GM19351 (cell line): ENCODE results near the gene RCAN1.
A peak's percentile ranks its signal among the peaks of the same experiment; 100 is the strongest.

Source experiments
- ATAC-seq: cut with Tn5 transposase; IDR thresholded peaks from one replicate; pipeline ENCODE4 v1.9.1; 2021; ENCODE audit warnings: mild to moderate bottlenecking, moderate library complexity; ENCODE audit not compliant: unreplicated experiment

The RCAN1 gene

GRCh38 chr21:34545079-34545884 is 69.6 kb downstream of the RCAN1 start:
- peak; percentile 88 for ATAC-seq

DNA sequence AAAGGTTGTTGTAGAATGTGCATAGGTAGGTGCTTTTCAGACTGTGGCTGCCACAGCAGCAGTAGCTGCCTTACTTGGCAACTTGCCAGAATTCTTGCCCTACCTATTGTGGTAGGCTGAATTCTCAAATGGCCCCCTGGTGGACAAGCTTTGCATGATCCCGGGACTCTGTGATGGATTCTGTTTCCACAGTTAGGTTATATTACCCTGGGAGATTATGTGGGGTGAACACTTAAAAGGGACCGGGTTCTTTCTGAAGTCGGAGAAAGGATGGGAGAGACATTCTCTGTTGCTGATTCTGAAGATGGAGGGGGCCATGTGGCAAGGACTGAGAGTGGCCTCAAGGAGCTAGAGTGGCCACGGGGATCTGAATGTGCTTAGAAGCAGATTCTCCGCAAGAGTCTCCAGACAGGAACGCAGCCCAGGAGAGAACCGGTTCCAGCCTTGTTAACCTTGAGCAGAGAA is 70.8 kb downstream of the RCAN1 start:
- ATAC-seq = no peak

- ATAC-seq = no peak
Observed at GRCh38 chr21:34543017-34543416, 71.9 kb downstream of the RCAN1 start.

- ATAC-seq = no peak
Observed at GRCh38 chr21:34540206-34540605, 74.7 kb downstream of the RCAN1 start.

DNA sequence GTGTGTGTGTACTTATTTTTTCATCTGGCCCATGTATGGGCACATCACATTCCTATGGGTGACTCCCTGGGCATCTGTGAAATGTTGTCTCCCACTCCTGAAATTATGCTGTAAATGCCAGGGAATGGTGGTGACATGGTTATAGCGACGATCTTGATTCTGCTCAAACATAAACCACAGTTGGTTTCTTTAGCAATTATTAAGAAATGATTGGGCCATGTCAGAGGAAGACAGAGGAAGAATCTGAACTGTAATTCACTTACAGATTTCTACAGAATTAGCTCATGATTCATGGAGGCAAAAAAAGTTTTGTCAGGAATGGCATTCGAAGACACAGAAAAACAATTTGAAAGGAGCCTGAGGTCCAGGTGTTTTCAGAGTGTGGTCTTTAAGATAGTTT is 77.1 kb downstream of the RCAN1 start:
- ATAC-seq = no peak

DNA sequence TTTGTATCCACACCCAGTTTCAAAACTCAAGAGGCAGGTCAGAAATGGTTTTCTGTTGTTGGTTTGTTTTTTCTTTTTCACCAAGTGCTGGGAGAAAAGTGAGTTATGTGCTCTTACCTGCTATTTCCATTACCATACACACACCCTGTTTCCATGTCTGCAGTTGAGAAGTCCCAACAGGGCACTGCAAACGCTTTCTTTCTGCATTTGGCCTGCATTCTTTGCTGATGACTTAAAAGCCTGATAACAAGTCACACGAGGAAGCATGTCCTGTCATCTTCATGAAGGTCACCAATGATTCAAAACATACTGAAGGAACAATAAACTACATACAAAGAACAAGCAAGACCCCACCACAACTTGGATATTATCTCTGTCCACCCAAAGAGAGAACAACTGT is 78.1 kb downstream of the RCAN1 start:
- ATAC-seq = no peak

DNA sequence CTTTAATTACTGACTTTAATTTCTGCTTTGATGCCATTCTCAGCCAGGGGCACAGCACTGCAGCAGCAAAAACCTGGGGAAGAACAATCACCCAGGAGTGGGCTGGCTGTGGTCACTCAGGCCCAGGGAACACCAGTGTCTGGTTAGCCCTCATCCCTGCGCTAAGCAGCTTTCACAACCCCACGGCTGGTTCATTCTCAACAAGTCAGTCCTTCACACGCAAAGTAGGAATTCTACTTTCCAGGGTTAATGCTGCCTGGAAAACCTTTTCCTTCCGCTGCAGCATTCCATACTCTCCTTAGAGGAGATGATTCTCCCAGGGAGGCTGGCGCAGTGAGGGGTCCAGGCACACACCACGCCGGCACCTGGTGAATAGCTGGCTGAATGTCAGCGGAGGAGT is 78.6 kb downstream of the RCAN1 start:
- no peak for ATAC-seq

GRCh38 chr21:34535886-34536285 is 79.0 kb downstream of the RCAN1 start:
- no peak for ATAC-seq

GRCh38 chr21:34534522-34534921 is 80.4 kb downstream of the RCAN1 start:
- no peak for ATAC-seq

DNA sequence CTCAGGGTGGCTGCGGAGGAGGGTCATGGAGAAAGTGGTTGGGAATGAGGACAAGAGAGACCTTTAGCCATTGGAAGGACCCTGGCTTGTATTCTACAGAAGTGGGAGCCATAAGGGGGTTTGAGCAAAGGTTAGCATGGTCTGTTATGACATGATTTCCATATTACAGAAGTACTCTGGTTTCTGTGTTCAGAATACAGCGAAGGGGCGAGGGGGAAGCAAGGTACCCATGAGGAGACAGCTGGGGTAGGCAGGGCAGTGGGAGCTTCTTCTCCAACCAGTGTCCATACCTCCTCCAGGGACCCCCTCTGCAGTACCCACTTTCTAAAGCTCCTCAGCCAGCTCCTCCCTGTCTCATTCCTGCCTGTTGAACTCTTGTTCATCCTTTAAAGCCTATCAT is 81.0 kb downstream of the RCAN1 start:
- no peak for ATAC-seq

GRCh38 chr21:34531399-34531798 is 83.5 kb downstream of the RCAN1 start:
- ATAC-seq = no peak

DNA sequence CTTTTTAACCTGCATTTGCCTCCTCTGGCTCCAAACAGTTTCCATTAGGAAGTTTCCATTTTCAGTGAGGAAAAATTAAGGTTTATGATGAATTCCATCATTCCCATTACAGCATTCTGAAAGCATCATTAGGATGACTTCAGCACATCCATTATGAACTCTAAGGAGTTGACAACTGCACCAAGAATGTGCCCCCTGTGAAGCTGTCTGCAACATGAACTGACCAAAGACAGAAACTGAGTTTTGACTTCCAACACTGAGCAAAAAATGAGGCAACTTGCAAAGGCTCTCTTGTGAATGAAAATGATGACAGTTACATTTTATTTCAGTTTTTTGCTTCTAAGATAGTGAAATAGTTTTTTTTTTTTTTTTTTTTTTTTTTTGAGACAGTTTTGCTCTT is 84.7 kb downstream of the RCAN1 start:
- ATAC-seq = no peak

DNA sequence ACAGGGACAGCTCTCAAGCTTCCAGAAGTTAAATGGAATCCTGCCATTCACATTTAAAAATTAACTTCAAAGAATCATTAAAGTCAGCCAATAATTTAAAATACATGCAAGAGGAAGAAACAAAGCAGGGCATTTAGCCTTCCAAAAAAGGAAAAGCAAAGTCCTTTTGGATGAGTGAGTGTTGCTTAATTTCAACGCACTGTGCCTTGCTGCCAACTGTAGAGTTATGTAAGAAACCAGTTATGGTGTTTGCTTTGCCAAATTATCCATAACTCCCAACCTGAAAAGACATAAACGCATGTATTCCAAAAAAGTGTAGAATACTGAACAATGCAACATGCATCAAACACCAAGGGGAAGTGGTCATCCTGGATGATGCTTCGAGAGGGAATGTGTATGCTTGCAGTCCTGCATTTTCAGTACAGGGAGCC is 86.8 kb downstream of the RCAN1 start:
- ATAC-seq = no peak

GRCh38 chr21:34526618-34527290 is 88.2 kb downstream of the RCAN1 start:
- ATAC-seq = peak; percentile 76

GRCh38 chr21:34526241-34526617 is 88.7 kb downstream of the RCAN1 start:
- ATAC-seq = no peak

- no peak for ATAC-seq
Observed at GRCh38 chr21:34524646-34525601, 90.0 kb downstream of the RCAN1 start.

DNA sequence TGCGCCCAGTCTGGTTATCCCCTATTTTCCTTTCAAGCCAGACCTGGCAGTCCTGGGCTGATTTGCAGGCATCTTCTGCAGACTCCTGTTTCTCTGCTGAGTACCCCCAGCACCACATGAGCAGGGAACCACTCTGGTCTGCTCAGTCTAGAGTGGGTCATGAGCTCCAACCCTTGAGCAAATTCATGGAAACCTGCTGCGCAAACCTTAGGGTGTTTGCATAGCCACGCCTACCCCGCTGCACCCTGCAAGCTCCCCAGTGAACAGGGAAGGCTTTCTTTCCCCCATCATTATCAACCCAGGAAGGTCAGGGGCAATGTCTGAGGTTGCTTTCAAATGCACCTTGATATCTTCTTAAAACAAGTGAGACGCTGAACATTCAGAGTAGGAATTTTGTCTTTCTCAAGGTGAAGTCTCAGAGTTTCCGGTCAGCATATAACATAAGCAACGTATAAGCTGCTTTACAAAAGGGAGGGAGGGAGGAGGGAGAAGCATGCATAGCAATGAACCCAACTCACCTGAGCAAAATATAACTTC is 91.8 kb downstream of the RCAN1 start:
- ATAC-seq = no peak

GRCh38 chr21:34522284-34522683 is 92.6 kb downstream of the RCAN1 start:
- ATAC-seq = no peak

GRCh38 chr21:34521561-34521960 is 93.4 kb downstream of the RCAN1 start:
- ATAC-seq = no peak

GRCh38 chr21:34520764-34521508 is 94.0 kb downstream of the RCAN1 start:
- no peak for ATAC-seq
